ENCODE results near the gene DDC. TPM values are rescaled to one million over a fixed set of nuclear protein-coding genes. Genes with fewer than 3 reads are reported as not detected.

Gene DDC
- total RNA-seq, 1 experiment from 2014 or later = 87.0 TPM

- TF ChIP-seq CTCF (IDR thresholded peaks at IDR 0.05; ENCODE audit: insufficient read depth in 1 of 2, low read depth in 1 of 2, low read length in 1 of 2, severe bottlenecking in 1 of 2, unreplicated experiment in 1 of 2) = no peak
- Mint-ChIP-seq H3K4me3 (ENCODE audit: unreplicated experiment) (no peak overlapping the region), H3K9me3 (ENCODE audit: unreplicated experiment) (no peaks in the 10 kb centered on the region), H3K27me3 (ENCODE audit: insufficient read depth, unreplicated experiment) (no peaks in the 10 kb centered on the region), H3K36me3 (ENCODE audit: insufficient read depth, unreplicated experiment) (peaks cover 33% of the 10 kb centered on the region), H3K27ac (ENCODE audit: unreplicated experiment) (no peak overlapping the region), H3K4me1 (ENCODE audit: low read depth, unreplicated experiment) (no peaks in the 10 kb centered on the region)
- Histone ChIP-seq H3K4me1 (no peaks in the 10 kb centered on the region), H3K27me3 (replicated peaks; ENCODE audit: control insufficient read depth, insufficient read depth, low read length) (no peaks in the 10 kb centered on the region), H3K4me3 (ENCODE audit: low read depth, low read length) (no peak overlapping the region), H3K36me3 (ENCODE audit: control insufficient read depth, insufficient read depth, low read length) (peaks cover 3% of the 10 kb centered on the region; the same call in 1 of the 2 replicates), H3K9me3 (no peaks in the 10 kb centered on the region)
- POLR2A ChIA-PET = no interaction called here
- no TSS peak for BruUV-seq (replicated peaks)
- CTCF ChIA-PET = no interaction called here
- intact Hi-C loops (cut with micrococcal nuclease; ENCODE audit: unreplicated experiment) = no loop called here
- DNase-seq = no peak
Measured at GRCh38 chr7:50544992-50545391, 20.2 kb downstream of the DDC start.

DNA sequence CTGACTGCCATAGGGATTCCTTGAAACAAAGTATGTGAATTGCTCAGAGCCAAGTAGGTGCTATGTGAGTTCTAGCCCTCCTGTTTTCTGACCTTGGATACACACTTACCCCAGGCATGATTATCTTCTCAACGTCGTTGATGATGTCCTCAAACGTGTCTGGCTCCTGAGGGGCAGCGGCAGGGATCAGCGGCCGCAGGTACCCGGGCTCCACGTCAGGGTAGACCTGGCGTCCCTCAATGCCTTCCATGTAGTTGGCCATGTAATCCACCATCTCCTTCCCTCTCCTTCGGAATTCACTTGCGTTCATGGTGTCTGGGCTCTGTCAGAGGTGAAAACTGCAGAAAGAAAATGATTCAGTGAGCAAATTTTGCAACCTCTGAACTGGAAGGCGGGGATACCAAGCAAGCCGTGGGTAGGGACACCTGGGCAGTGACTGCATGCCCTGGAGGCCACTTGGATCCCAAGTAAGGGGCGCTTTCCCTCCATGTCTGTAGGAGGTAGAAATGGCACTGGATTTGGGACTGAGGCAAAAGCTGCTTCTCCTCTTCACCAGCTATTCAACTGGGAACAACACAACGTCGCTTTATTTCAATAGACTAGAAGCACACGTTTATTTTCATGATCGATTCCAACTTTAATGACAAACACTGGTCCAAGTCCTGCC lies 21.3 kb downstream of the DDC start:
- no peak for DNase-seq
- peaks cover 3% of the 10 kb centered on the region; the same call in 1 of the 2 replicates for H3K36me3 ChIP-seq (ENCODE audit: control insufficient read depth, insufficient read depth, low read length)
- H3K27me3 ChIP-seq (replicated peaks; ENCODE audit: control insufficient read depth, insufficient read depth, low read length) = no peaks in the 10 kb centered on the region
- H3K4me1 Mint-ChIP-seq (ENCODE audit: low read depth, unreplicated experiment) = no peaks in the 10 kb centered on the region
- no peaks in the 10 kb centered on the region for H3K27me3 Mint-ChIP-seq (ENCODE audit: insufficient read depth, unreplicated experiment)
- ChIA-PET CTCF (no interaction called here), POLR2A (no interaction called here)
- no peaks in the 10 kb centered on the region for H3K9me3 Mint-ChIP-seq (ENCODE audit: unreplicated experiment)
- TF ChIP-seq CTCF (IDR thresholded peaks at IDR 0.05; ENCODE audit: insufficient read depth in 1 of 2, low read depth in 1 of 2, low read length in 1 of 2, severe bottlenecking in 1 of 2, unreplicated experiment in 1 of 2) = no peak
- no TSS peak for BruUV-seq (replicated peaks)
- H3K9me3 ChIP-seq = no peaks in the 10 kb centered on the region
- H3K27ac Mint-ChIP-seq (ENCODE audit: unreplicated experiment) = no peak overlapping the region
- no peaks in the 10 kb centered on the region for H3K4me1 ChIP-seq
- no peak overlapping the region for H3K4me3 Mint-ChIP-seq (ENCODE audit: unreplicated experiment)
- H3K36me3 Mint-ChIP-seq (ENCODE audit: insufficient read depth, unreplicated experiment) = peaks cover 33% of the 10 kb centered on the region
- intact Hi-C loops (cut with micrococcal nuclease; ENCODE audit: unreplicated experiment) = no loop called here
- no peak overlapping the region for H3K4me3 ChIP-seq (ENCODE audit: low read depth, low read length)

DNA sequence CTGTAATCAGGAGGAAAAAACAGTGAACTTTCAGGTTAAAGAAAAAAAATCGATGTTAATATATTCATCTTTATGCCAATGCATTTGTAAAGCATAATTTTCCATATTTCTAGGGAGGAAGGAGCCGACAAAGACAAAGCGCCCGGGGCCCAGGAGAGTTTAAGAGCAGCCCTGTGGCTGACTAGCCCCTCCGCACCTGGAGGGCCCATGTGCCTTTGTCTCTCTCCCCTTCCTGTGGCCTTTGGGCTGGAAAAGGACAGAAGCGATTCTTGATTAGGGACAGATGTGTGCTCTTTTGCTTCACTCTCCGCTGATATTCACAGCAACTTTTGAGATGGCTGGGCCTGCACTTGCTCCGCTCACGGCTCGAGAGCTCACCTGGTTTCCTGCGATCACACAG lies 23.1 kb downstream of the DDC start:
- Mint-ChIP-seq H3K27me3 (ENCODE audit: insufficient read depth, unreplicated experiment) (no peaks in the 10 kb centered on the region), H3K36me3 (ENCODE audit: insufficient read depth, unreplicated experiment) (peaks cover 38% of the 10 kb centered on the region), H3K4me3 (ENCODE audit: unreplicated experiment) (no peak overlapping the region), H3K27ac (ENCODE audit: unreplicated experiment) (no peak overlapping the region), H3K4me1 (ENCODE audit: low read depth, unreplicated experiment) (no peaks in the 10 kb centered on the region), H3K9me3 (ENCODE audit: unreplicated experiment) (no peaks in the 10 kb centered on the region)
- intact Hi-C loops (cut with micrococcal nuclease; ENCODE audit: unreplicated experiment) = no loop called here
- Histone ChIP-seq H3K27me3 (replicated peaks; ENCODE audit: control insufficient read depth, insufficient read depth, low read length) (no peaks in the 10 kb centered on the region), H3K4me3 (ENCODE audit: low read depth, low read length) (no peak overlapping the region), H3K36me3 (ENCODE audit: control insufficient read depth, insufficient read depth, low read length) (peaks cover 3% of the 10 kb centered on the region; the same call in 1 of the 2 replicates), H3K4me1 (no peaks in the 10 kb centered on the region), H3K9me3 (no peaks in the 10 kb centered on the region)
- DNase-seq = no peak
- TF ChIP-seq CTCF (IDR thresholded peaks at IDR 0.05; ENCODE audit: insufficient read depth in 1 of 2, low read depth in 1 of 2, low read length in 1 of 2, severe bottlenecking in 1 of 2, unreplicated experiment in 1 of 2) = no peak
- BruUV-seq (replicated peaks) = no TSS peak
- ChIA-PET CTCF (no interaction called here), POLR2A (no interaction called here)

Data from Caco-2 (cell line).